DMS 273 treated with DMSO at 0.1 percent for 48 hours (cell line): ENCODE results near the gene C9.
"Not testable (repeated sequence)": the region's sequence is repeated elsewhere in the genome, so short reads cannot be mapped to it uniquely, and the experiment has no call there.

Experiments
- DNase-seq: peaks from one replicate; lab custom pipeline; 2025; lab: John Stamatoyannopoulos, UW

C9 gene

DNA sequence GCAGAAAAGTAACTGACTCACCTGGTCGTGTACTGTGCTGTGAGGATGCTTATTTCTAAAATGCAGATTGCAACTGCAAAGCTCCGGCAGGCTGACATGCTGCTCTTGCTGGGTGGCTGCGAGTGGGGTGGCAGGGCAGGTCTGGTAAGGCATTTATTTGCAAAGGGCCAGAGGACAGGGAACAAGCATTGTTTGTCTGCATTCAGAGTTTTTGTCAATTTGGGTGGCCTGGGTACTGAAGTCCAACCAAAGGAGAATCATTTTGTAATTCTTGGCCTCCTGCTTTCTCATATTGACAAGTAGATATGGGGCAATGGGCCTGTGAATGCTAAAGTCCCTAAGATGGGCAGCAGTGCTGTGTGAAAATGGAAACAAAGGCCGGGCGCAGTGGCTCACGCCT, at the start of gene C9:
Gene C9, minus strand, starts transcription at position 129 of the 400 bp plus-strand sequence. Its CDS starts 31 bp downstream, at position 98.
- no peak for DNase-seq

DNA sequence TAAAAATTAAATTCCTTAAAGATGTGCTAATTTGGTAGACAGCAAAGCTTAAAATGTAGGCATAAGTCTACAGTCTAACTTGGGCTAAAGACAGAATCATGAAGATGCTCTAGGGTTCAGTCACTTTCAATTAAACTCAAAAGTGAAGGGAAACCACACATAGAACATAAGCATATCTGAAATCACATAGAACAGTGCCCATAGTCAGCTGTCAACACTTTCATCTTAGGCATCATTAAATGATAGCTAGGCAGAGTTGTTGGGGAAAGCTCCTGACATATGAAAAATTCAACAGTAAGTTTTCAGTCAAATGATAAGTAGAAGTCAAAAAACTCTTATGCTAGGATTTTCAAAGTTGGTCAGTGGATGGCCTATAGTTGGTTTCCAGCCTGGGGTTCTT, 49.5 kb upstream of the C9 start:
- DNase-seq, result no peak

DNA sequence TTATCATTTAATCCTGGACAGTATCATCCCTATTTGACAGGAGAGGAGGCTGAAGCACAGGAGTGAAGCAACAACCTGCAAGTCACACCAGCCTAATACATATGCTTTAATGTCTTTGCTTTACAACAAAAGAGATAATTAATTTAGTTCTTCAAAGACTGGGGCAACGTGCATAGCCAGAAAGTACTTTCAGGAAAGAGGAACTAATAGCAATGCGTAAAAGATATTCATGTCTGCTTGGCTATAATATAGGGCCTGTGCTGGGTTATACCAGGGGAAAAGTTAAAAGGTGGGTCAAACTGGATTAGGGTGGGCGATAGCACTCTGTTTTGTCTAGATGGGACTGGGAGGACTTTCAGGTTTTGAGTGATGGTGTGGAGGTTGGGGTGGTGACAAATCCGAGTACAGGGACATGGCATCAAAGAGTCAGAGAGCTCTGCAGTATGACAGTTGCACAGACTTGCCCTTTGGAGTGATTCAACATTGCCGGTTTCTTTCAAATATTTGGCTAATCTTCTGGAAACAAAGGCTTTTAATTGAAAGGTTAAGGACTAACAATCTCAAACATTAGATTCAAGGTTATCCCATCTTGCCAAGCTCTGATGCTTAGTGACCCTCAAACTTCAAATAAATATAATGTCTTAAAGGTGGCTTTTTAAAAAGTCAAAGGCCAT, 48.6 kb upstream of the C9 start:
- no peak for DNase-seq

DNA sequence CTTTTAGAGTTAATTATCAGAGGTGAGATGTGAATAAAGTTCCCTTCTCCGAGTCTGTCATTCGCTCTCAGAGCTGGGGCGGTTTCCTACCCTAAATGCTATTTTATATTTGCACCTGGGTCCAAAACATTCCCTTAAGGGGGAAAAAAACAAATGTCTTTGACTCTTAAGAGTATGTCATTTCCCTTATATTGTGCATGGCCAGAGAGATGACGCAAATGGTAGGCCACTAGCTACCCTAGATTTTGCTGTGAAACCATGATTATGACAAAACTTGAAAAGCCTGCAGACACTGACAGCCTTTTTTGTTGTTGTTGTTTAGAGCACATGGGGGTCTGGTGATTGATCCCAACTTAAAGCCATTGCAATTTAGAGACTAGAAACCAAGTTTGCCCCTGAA, 47.7 kb upstream of the C9 start:
- no peak for DNase-seq

DNA sequence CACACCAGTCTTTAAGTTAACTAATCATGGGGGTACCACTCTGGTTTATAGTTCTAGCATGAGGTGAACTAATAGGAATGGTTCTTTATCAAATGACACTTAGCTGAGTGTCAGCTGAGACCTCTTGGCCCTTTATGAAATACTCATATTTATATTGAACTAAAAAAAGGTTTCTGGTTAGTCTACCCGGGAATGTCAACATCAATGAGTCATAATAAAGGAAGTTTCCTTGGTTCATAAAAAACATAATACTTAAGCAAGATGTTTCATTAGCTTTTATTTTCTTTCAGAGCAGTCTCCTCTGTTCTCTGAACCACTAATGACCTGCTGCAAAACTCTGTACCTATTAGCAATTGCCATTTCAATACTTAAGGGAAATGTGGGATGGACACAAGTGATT, 46.8 kb upstream of the C9 start:
- no peak for DNase-seq

DNA sequence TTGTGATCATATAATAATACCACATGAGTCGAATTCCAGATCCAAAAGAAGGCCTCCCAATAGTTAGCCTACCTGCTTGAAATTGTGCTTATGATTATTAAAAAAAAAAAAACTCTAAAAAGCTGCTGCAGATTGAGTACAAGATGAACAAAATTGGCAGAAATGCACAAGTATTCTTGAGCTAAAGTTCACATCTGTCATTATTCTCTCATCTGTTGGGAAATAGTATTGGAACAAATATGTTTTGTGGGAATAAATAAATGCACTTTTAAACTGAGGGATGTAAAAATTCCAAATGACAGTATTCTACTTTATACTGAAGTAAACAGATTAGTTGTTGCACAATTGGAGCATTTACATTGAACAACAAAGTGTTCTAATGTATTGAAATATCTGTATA, 44.7 kb upstream of the C9 start:
- DNase-seq, result no peak

DNA sequence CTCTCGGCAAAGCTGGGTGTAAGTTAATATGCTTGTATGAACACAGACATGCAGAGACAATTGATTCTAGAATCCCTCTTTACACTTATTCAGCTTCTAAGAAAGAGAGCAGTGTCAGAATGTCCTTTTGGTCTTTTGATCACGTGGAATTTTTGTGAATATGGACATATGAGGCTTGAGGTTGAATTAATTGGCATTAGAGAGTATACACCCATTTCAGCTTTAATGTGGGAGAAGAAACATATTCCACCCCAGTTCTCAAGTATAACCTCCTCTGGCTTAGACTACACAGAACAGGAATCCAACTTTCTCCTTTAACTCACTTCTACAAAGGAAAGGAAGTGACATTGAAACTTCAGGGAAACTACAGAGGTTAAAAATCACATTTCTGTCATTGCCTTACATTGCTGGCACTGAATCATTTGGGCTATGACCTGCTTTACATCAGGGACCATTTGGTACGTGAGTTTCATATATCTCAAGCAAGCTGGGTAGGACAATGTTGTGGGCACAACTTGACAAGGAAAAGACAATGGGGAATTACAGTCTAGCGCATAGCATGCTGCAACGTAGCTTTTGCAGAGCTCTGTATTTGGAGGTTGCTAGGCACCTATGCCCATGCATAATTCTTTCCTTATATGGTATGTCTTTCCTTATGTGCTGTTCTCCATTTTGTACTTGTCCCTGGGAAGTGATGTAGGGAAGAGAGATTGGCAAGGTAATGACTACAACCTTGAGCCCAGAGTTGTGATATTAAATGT, 41.0 kb upstream of the C9 start:
- no peak for DNase-seq

DNA sequence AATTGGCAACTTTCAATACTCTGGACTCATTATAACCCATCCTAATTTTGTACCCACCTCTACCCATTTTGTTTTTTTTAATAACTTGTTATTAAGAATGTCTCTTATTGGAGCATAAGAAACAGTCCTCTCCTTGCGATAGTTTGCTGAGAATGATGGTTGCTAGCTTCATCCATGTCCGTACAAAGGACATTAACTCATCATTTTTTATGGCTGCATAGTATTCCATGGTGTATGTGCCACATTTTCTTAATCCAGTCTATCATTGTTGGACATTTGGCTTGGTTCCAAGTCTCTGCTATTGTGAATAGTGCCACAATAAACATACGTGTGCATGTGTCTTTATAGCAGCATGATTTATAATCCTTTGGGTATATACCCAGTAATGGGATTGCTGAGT, 39.5 kb upstream of the C9 start:
- DNase-seq, result not testable (repeated sequence)

DNA sequence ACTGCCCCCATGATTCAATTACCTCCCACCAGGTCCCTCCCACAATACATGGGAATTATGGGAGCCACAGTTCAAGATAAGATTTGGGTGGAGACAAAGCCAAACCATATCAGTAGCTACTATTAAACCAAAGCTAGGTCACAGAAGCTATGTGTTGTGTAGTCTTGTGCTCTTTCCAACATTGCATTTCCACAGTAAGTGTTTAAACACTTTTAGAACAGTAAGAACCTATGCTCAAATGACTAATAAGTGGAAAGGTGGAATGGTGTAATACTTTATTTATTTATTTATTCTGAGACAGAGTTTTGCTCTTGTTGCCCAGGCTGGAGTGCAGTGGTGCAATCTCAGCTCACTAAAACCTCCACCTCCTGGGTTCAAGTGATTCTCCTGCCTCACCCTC, 37.8 kb upstream of the C9 start:
- not testable (repeated sequence) for DNase-seq

DNA sequence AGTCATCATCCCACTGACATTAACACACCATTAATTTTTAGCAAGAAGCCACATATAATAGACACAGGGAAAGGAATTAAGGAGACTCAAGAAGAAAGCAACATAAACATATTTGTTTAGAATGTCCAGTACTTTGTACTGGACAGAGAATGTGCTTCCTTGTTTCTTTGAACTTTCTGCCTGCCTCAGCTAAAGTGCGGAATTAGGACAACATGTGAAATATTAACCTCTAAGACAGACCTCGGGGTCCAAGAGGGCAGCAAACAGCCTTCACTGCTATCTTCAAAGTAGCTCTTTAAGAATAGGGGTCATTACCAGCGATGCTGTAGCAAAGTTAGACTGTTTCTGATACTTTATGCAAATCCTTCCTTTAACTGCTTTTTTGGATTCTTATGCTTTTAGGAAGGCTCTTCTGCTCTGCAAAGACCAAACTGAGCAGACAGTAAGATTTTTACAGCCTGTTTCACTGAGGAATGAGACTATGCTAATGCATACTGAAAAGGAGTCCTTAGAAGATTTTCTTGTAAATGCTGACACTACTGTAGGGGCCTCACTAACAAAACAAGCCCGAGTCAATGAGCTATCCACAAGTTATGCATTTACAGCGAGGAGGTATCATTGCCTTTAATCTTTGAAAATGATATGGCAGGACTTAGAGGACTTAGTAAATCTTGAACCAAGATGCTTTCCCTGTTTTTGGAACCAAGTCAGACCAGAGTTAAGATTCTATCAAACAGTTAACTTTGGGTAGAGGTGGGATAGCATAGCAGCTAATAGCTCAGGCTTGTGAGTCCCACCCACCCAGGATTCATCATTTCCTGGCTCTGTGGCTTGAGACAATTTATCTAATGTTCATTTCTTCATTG, 36.7 kb upstream of the C9 start:
- DNase-seq, result no peak

DNA sequence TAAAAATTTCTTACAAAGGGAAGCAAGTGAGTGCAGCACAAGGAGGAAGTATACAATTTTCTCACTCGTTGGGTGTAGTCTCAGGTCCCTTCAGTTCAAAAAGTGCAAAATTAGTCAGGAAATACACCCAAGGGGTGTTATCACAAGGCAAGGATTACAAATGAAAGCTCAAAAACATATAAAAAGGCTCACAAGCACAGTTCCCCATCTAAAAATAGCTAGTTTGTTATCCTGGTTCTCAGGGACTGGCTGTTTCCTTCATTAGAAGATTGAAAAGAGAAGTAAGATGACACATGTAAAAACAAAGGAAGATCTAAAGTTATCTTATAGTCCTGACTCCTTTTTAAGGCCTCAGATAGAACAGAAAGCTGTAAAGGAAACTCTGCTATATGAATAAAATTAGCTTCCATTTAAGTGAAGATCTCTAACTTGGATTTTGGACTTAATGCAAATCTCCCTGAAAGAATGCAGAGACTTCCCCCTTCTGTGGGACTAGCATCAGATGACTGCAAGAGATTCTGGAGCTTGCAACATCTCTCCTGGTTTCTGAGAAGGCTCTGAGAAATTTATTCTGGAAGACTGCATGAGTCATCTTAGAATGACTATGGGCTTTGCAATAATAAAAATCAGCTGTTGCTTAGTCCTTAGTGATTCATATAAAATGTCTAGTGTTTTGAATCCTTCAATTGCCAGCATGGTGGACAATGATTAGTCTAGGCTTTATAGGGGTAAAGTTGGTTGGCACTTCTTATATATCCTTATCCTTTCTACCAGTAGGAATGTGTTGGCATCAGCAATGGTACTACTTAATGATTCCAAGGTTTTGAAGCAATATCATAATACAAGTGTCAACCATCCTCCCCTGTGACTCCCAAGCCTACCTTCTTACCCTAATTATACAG, 35.1 kb upstream of the C9 start:
- no peak for DNase-seq

DNA sequence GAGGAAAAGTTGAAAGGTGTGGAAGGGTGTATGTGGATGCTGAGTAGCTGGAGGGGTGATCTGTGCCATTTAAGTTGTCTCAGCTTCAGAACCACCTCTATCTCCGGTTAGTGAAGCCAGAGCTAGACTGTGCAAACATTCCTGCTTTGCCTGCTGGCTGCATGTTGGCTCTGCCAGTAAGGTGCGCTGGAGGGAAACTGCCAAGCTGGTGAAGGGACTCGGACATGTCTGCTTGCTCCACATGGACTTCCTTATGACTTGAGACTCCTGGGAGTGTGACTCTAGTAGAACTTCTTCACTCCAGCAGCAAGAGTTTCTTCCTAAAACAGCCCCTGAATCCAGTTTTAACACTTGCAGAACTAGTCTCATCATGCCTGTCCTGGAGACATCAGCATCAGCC, 32.5 kb upstream of the C9 start:
- no peak for DNase-seq

DNA sequence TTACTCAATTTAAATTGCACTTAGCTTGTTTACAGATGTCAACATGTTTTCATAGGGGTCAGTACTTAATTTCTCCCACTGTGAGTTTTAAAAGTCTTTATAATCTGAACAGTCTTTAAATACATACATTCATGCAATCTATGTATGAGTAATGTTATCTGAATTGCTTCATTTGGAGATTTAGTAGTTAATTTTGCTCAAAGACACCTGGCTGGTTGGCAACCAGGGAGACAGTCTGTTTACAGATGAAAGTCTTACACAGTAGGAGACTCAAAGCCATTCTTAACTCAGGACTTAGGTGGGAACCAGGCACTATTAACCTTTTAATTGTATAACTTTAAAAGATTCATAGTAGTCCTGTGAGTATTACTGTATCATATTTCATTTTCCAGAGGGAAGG, 31.2 kb upstream of the C9 start:
- DNase-seq, result no peak

DNA sequence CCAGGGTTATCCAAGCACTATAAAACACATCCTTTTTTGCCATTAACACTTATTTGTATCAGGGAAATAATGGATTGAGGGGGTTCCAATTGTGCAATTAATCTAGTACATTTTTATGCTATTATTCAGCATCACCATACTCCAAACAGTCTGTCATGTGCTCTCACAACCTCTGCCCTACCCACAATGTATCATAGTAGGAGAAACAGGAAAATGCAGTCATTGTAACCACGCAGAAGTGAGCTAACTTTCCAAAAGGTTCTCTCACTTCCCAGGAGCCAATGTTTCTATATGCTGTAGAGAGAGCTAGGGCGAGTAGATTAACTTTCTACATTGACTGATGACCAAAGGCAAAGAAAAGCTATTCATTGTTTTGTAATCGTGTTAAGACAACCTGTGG, 30.7 kb upstream of the C9 start:
- no peak for DNase-seq

DNA sequence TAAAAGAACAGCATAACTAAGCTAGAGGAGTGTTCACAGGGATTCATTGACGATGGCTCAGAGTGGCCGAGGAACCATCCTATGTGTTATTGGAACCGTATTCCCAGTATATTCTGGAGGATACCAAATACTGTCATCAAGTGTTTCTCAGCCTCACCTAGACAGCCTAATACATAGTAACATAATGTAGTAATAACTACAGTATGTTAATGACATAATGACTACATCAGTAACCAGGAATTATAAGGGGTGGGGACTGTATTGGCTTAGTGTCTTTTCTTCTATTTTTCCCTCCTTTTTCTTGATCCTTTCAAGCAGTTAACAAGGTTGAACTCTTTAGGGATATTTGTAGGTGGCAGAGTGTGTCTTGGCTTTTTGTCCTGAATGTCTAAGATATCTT, 26.6 kb upstream of the C9 start:
- DNase-seq, result no peak

DNA sequence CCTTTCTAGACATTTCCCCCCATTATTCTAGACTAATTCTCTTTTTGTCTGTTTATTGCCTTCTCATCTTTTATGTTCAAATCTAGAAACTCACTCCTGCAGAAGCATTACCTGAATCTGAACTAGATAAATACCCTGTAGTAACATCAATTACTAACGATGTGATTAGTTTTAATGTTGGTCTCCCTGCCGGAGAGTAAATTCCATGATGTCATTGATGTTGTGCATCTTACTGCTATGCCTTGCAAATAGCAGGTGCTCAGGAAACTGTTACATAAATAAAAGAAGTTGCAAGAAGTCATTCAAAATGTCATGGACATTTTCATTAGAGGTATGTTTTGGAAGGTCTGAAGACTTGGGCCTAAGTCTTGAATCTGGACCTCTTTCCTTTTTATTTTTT, 23.0 kb upstream of the C9 start:
- DNase-seq, result no peak

DNA sequence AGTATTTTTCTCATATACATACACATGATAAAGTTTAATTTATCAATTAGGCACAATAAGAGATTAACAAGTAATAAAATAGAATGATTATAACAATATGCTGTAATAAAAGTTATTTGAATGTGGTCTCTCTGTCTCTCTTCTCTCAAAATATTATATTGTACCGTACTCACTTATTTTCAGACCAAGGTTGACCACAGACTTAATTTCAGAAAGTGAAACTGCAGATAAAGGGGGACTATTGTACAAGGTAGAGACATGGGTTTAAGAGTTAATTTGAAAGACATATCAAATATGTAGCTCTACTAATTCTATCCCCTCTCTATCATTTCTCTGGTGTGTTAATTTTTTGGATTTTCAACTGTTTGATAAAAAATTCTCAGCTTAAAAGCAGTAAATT, 20.0 kb upstream of the C9 start:
- DNase-seq, result no peak

DNA sequence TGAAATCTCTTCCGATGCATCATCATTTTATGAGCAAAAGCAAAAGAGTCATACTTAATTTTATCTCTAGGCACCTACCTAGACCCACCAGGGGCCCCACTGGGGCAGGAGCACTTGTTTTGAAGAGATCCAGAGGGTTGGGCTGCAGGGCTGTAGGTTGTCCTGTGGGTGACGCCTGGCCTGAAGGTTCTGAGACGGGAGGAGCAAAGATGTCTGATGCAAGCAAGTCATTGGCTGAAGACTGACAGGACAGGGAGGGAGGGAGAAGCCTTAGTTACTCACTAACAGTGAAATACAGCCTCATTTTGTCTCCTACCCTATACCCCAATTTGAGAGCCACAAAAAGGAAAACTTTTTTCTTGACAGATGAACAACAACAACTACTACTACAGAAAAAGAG, 17.1 kb upstream of the C9 start:
- DNase-seq, result no peak

DNA sequence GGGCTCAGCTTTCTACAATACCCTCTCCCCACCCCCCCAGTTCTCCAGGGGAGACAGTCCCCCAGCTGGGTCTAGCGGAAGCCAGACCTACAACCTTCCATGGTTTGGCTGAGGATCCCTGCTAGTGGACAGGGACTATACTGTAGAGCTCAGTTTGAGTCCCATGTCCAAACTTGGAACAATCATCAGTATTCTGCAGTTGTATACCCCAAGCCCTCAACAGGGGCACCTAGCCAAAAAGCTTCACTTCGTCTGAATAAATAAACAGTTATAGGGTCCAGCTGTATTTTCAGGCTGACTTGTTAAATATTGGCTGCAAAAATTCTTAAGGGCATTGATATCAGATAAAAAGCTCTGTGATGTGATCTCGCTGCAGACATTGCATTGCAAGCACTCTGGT, 15.4 kb upstream of the C9 start:
- DNase-seq, result no peak

DNA sequence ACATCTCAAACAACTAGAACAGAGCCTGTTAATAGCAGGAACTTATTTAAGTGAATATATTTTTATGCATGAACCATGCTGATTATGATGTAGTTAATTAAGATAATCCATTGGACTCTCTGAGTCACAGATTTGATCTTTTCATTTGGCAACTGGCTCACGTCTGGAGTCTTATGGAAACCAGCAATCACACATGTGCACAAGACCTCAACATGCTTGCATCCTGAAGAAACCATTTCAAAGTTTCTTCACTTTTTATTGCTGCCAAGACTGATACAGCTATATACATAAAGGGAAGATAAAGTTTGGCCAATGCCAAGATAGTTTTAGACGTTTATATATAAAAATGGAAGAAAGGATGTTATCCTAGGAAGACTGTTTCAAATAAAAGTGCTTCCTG, 13.3 kb upstream of the C9 start:
- DNase-seq, result no peak

DNA sequence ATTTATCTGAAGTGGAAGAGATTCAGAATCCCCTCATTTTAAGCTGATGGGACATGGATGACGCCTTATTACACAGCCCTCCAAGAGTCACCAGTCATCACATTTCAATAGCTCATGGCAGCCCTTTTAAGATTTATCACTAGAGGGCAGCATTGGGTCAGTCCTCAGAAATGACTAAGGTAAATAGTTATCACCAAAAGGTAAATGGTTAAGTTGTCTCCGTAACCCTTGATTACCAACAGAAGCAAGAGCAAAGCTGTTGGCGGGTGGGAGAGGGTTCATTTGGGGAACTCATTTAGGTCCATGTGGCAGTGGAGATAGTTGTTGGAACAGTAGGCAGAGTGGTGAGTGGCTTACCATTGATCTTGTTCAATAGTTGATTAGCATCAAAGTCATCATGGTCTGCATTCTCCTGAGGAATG, 12.0 kb upstream of the C9 start:
- DNase-seq, result no peak

DNA sequence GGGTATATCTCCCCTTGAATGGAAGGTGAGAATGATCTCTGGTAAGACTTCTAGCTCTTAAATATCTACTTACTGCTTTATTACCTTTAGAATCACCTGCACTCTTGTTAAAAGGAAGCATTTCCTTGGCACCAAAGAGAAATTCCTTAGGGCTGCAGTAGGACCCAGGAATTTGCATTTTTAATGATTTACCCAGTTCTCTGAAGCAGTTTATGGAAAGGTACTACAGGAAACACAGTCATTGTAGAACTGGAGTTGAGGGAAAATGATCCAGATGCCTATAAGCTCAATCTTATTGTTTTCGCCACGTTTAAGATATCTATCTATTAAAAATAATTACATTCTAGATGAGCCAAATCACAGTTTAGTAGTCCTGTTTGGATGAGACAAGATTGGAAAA, 9.5 kb upstream of the C9 start:
- no peak for DNase-seq
